WI38 (cell line): ENCODE results near the gene CDO1.

Experiments used
- H3K4me3 ChIP-seq: 2 replicates; pipeline ENCODE4 v1.5.1; 2011; ENCODE audit warnings: low read depth, mild to moderate bottlenecking, control low read depth, low read length
- TF ChIP-seq, protein P1 (sequence below): IDR thresholded peaks from 2 replicates; pipeline ENCODE4 v1.5.1; 2012; ENCODE audit warnings: low read depth, mild to moderate bottlenecking, control low read depth, low read length

The CDO1 gene

DNA sequence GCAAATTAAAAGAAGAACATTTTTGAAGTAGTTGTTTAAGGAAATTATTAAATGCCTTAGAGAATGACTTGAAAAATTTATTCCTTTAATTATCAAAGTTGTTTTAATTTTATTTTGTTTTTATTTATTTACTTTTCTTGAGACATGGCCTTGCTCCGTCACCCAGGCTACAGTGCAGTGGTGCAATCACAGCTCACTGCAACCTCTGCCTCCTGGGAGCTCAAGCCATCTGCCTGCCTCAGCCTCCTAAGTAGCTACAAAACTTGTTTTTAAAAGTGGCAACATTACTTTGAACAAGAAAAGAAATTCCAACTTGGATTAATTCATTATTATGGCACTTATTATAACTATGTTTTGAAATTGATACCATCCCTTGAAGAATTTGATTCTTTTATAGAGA is 29.0 kb downstream of the CDO1 start:
- TF ChIP-seq, protein P1, sequence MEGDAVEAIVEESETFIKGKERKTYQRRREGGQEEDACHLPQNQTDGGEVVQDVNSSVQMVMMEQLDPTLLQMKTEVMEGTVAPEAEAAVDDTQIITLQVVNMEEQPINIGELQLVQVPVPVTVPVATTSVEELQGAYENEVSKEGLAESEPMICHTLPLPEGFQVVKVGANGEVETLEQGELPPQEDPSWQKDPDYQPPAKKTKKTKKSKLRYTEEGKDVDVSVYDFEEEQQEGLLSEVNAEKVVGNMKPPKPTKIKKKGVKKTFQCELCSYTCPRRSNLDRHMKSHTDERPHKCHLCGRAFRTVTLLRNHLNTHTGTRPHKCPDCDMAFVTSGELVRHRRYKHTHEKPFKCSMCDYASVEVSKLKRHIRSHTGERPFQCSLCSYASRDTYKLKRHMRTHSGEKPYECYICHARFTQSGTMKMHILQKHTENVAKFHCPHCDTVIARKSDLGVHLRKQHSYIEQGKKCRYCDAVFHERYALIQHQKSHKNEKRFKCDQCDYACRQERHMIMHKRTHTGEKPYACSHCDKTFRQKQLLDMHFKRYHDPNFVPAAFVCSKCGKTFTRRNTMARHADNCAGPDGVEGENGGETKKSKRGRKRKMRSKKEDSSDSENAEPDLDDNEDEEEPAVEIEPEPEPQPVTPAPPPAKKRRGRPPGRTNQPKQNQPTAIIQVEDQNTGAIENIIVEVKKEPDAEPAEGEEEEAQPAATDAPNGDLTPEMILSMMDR: no peak
- H3K4me3 ChIP-seq: no peak overlapping the region

DNA sequence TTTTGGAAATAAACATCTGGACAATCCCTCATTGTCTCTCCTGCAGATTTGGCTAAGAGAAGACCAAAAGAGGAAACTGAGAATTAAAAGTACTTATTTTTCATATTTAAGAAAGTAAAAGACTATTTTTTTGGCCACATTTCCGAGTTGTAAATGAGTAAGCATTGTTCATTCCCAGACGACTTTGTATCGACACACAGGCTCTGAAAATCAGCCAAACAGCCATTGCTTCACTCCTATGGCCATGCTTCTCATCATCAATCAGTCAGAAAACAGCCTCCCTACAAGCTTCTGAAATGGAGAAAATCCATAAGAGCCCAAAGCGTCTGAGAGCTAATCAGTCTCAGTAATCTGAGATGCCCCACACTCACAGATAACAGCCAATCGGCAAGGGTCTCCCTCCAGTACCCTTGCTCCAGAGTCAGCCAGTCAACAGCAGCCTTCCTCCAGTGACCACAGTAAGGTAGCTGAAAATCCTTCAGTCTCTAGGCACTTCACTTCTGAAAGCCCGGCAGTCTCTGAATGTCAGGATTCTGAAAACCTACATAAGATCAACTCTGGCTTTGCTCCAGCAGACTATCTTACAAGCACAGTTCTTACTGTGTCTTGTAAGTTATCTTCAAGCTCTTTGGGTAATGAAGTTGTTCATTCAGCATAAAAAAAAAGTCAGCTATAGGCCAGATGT is 30.9 kb downstream of the CDO1 start:
- TF ChIP-seq, protein P1: no peak
- no peak overlapping the region for H3K4me3 ChIP-seq

DNA sequence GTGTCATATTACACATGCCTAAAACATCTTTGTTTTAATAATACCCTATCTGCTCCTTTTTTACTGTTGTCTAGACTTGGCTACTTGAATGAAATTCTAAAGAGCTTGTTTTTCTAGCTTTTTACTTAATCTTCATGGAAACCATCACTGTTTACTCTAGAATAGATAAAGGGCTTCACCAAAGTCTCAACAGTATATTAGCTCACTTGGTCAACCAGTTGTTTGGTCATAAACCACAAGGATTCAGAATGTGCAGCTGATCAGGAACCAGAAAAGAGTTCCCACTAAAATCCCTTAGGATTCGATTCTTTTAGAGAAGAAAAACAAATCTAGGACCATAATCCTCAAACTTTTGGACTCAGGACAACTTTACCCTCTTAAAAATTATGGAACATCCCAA is 38.0 kb downstream of the CDO1 start:
- no peak overlapping the region for H3K4me3 ChIP-seq
- TF ChIP-seq, protein P1: no peak

DNA sequence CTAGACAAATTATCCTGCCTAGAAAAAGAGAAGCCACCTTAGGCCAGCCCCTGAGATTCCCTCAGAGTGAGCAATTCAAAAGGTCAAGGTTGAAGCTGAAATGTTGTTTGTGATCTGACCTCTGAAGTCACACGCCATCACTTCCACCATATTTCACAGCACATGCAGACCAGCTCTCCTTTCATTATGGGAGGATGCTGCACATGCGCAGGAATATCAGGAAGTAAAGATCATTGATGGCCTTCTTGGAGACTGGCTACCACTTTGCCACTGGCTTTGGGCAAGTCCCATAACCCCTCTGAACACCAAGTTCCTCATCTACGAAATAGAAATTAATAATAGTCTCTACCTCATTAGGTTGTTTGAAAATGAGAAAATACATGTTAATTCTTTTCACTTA is 39.5 kb downstream of the CDO1 start:
- no peak overlapping the region for H3K4me3 ChIP-seq
- TF ChIP-seq, protein P1: no peak

DNA sequence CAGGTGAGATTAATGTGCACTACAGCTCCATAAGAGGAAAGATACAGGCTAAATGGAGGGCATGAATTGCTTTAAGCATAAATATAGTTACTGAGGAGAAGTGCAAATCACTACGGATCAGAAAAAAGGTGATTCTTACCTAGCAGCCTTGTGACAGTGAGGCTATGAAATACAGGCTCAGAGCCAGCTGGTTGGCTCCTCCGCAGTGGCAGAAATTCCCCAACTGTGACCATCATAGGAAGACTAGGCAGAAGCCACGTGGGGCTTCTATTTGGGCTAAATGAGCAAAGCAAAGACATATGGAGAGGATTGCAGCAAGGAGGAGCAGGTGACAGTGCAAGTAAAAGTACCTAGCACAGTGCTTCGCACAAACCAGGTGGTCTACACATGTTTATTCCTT is 40.5 kb downstream of the CDO1 start:
- TF ChIP-seq, protein P1: no peak
- H3K4me3 ChIP-seq: no peak overlapping the region

DNA sequence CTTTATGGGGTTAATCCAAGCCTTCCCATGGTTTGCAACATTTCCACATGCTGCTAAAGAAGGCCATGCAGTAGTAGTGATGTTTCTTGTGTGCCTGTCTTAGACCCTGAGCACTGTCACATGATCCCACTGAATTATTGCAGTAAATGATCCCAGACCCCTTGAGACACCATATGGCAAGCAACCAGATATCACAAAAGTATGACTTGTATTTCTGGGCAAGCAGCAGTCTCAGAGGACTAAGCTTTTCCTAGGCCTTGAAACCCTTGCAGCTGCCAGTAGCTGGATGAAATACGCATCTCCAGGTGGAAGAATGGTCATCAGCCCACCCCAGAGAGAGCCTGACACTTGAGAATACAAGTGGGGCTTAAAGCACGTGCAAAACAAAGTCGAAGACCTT is 41.8 kb downstream of the CDO1 start:
- no peak overlapping the region for H3K4me3 ChIP-seq
- TF ChIP-seq, protein P1: no peak

DNA sequence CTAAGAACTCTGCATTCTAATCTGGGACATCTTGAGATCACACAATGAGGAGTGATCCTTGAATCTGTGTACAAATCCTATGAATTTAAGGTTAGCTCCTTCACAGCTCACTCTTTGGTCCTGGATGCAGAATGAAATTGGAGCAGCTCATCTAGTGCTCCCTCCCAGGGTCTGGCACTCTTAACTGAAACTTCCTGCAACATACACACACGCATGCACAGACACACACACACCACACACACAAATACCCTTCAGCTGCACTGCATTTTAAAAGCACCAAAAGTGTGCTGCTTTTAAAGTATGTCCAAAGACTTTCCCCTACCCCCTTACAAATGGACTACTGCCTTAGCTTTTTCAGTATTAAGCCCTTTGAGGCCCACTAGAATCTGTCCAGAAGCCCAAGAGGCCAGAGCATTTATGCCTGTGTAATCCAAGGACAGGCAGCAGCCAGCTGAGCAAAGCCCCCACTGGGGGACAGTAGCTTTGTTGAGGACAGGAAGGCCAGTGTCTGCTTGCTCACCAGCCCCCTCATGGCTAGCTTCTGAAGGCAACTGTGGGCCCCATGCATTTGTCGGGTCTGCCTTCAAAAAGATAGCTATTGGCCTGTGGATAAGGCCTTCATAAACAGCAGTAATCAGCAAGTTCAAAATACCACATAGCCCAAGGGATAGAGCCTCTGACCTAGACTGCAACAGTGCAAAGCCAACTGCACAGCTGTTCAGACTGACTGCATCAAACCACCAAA is 43.6 kb downstream of the CDO1 start:
- no peak overlapping the region for H3K4me3 ChIP-seq
- TF ChIP-seq, protein P1: no peak
